ENCODE results near the gene ZCCHC4.
"Not testable (repeated sequence)": the region's sequence is repeated elsewhere in the genome, so short reads cannot be mapped to it uniquely, and the experiment has no call there.

The ZCCHC4 gene

DNA sequence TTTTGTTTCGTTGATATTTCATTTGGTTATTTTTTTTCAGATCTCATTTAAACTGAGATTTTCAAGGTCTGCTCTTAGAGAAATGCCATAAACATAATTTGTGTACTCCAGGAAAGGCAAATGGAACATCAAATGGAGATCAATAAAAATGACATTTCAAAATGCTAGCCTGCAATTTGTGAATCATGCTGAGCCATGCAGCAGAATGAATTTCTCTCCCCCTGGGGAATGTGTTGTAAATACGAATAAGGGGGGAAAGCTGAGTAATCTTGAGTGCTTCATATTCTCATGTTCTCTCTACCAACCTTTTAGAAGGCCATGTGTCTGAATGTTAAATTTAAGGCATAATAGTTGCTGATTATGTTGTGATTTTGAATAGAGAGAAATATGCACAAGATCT lies 7.8 kb downstream of the ZCCHC4 start:
- DNase-seq, result no peak

DNA sequence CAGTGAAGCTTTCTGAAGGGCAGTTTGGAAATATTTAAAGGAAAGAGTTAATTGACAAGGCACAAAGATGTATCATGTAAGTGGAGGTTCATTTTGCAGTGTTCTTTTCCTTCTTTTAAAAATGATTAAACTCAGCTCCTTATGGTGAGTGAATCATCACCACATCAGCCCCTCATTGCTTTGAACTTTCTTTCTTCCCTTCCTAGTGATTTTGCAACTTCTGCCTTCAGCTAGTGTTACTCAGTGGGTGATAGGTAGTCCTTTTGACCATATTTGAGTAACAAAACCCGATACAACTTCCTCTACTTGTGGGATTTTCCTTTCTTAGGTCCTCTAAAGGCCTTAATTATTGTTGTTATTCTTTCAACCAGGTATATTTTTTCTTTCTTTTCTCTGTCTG lies 8.2 kb downstream of the ZCCHC4 start:
- DNase-seq, result no peak

DNA sequence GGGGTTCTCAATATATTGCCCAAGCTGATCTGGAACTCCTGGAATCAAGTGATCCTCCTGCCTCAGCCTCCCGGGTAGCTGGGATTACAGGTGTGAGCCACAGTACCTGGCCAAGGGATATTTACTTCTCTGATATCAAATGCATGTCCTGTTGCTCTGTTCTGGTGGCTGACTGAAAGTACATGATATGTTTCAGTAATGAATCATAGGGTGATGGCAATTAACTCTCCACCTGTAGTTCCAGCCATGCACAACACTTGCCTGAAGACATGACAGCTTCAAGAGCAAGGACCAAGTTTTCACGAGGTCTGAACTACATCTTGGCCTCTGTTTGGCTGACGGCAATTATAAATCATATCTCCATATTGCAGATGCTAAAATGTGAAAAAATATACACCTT lies 9.1 kb downstream of the ZCCHC4 start:
- DNase-seq, result no peak

- not testable (repeated sequence) for DNase-seq
Observed at GRCh38 chr4:25328463-25328862, 15.9 kb downstream of the ZCCHC4 start.

DNA sequence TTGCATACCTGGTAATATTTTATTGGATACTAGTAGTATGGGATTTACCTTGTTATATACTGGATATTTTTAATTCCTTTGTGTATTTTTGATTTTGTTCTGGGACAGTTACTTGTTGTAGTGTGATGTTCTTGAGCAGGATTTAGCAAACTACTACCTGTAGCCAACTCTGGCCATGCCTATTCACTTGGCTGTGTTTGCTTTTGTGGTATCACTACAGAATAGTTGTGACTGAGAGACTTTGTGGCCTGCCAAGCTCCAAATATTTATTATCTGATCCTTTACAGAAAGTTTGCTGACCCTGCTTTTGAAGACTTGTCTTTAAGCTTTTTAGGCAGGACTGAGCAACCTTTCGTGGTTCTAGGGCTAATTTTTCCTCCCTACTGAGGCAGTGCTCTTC lies 17.8 kb downstream of the ZCCHC4 start:
- DNase-seq, result no peak

GRCh38 chr4:25330905-25331808 lies 18.6 kb downstream of the ZCCHC4 start:
- peak in 2 of 56 donors; percentile 1 to 5 for DNase-seq

GRCh38 chr4:25343671-25344070 lies 31.1 kb downstream of the ZCCHC4 start:
- no peak for DNase-seq

DNA sequence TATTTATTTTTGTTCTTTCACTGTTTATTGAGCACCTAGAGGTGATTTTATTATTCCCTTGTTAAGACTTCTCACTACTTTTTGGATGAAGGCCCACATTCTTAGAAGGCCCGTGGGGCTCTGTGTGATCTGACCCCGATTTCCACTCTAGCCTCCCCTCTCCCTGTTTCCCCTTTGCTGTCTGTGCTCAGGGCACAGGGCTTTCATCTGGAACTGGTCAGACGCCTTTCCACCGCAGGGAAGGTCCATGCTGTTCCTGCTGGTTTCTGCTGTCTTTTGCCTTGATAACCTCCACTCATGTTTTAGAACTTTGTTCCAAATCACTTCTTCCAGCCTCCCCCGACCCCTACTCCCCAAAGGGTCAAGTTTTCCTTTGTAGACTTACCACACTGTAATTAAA lies 33.2 kb downstream of the ZCCHC4 start:
- no peak for DNase-seq

DNA sequence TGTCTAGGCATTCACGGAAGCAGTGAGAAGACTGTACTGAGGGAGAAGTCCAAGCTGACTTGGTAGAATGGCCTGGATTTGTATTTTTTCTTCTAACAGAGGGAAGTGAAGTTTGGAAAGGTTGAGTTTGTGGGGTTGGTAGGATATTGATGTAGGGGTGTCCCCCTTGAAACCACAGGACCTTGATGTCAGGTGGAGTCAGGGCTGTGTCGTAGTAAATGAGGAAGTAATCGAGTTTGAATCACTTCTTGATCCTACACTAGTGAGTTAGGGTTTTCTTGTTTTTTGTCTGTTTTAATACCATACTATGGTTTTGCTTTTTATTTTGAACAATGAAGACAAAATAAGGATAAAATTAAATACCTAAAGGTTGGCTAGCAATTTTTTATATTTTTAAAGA lies 34.3 kb downstream of the ZCCHC4 start:
- no peak for DNase-seq

- no peak for DNase-seq
Observed at GRCh38 chr4:25347473-25347872, 34.9 kb downstream of the ZCCHC4 start.

DNA sequence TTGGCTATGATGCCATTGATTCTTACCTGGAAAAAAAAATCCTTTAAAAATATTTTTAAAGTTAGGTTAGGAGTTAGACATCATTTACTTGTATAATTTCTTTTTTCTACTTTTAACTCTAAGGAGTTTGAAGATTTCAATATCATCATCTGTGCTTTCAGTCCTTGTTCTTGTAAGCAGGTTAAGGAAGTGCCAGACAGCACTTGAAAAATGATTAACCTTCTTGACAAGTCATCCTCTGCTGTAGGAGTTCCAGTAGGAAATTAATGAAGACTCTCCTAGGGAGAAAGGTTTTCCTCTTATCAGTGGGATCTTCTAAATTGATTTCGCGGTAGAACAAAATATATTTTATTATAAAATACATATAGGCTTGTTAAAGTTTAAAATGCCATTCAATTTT lies 35.4 kb downstream of the ZCCHC4 start:
- DNase-seq, result no peak

DNA sequence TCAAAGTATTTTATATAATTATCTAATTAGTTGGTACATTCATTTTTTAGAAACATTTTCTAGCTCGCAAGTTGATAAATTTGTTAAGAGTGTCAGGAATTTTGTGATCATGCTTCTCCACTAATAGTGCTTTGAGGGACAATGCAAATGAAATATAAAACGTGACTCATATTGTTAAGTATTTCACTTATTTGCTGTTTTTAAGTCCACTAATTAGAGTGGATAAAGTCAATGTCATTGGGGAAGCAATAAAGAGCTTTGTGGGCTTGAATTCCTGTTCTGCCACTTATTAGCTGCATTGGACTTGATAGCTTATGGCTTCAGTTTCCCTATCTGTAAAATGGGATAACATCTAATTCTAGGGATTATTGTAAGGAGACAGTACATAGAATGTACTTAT lies 38.0 kb downstream of the ZCCHC4 start:
- no peak for DNase-seq

DNA sequence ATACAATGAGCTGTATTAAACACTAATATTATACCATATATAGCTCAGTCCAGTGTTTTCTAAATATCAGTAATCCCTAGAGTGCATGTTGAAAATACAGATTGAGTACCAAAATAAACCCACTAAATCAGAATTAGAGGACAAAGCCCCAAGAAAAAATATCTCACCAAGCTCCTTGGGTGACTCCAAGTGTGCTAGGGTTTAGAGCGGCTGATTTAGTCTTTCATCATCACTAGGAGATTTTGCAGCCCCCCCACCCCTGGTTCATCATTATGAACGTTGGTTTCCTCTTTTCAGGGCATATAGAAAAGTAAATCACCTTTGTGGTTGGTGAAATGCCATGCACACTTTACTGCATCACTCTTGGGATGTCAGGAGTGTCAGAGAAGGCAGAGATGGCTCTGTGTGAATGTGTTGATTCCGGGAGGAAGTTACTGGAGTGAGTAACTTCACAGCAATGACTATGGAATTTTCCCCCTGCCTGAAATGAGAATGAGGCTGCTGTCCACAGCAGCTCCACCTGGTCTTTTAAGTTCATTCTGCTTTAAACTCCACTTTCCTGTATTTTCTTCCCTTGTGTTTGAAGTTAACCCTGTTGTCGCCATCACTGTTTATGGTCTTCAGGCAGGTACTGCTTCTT lies 39.3 kb downstream of the ZCCHC4 start:
- DNase-seq, result no peak

DNA sequence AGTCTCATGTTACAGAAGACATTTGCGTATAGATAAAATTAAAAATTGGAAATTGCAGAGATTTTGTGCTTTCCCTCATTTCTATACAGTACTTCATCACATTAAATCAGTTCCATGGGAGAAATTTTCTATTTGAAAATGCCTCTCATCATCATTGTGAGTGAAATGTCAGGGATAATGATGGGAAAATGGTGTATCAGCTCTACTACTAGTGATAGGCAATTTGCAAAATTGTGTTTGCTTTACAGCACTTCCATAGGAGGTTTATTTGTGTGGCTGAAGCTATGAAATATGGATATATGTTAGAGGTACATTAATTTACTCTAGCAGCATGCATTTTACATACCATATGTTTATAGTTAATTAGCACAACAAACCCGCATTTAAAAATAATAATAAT lies 43.5 kb downstream of the ZCCHC4 start:
- DNase-seq, result no peak

DNA sequence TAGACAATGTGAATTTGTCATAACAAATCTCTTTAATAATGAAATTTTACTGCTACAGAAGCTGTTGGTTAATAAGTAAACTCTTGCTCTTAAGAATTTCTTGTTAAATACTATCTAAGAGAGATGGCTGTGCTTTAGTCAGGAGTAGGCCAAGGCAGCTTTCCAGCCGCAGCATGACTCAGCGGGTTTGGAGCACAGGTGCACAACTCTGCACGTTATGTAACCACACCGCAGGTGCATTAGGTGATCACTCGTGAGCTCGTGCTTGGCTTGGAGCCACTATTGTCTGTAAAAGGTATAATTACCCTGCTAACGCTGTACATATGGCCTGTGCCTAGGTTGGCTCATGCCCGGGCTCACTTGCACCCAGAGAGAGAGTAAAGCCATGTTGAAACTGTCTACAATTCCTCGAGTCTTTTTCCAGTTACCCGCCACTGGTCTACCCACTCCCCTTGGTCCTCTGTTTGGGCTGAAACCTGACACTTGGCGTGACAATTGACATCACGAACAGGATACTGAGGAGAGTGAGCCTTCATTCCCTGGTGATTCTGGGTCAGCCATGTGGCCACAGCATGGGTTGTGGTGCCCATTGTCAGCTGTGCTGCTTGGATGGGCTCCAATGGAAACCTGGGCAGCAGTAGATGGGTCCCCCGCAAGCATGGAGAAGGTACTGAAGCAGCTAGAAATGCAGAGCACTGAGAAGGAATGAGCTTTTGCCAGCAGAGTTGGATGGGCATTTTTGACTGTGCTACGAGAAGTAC lies 46.1 kb downstream of the ZCCHC4 start:
- peak in 2 of 56 donors; percentile 3 to 4 for DNase-seq

DNA sequence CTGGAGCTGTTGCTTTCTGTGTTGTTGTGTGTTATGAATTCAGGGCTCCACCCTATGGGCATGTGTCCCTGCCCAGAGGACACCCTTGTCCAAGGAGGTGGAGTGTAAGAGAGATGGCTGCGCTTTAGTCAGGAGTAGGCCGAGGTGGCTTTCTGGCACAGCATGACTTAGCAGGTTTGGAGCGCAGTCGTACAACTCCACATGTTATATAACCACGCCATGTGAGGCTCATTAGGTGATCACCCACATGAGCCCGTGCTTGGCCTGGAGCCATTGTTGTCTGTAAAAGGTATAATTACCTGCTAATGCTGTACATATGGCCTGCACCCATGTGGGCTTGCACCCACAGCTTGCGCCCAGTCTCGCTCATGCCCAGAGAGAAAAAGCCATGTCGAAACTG lies 48.7 kb downstream of the ZCCHC4 start:
- no peak for DNase-seq

DNA sequence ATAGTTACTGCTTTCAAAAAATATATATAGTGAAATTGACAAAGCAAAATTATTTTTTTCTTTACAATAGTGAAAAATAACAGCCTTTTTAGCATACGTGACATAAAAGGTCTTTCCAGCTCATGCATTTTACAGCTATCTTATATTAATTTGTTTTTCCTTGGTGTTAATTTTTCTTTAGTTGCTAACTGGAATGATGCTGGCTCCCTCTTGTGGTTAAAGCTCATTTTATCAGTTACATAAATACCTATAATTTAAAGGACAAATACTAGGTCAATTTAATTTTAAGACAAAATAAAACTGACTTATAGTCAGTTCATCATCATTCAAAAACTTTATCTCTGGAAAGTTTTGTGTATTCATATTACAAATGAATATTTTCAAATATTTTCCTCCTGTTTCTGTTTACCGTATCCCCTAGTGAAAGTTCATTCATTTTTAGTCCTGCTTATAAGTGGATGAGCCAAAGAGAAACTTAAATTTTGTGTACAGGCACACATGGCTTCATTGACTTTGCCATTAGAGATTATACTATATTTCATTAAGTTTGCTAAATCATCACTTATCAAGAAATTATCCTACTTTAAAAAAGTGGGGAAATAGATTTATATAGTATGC lies 54.5 kb downstream of the ZCCHC4 start:
- no peak for DNase-seq

DNA sequence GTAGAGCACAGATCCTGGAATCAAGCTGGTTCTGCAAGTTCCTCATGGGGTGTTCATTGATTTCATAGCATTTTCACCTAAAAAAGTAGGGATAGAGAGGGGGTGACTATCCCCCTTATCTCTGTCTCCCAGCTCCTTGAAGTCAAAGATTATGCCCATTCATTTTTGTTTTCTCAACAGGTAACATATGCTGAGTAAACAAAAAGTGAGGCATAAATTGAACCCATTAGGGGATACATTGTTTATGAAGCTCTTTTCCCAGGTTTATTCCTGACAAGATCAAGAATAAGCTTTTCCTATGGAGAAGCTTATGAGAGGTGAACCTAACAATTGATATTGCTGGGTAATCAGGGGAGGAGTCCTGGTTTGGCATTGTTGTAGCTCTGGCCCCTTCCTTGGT lies 55.3 kb downstream of the ZCCHC4 start:
- DNase-seq, result no peak

- no peak for DNase-seq
Observed at GRCh38 chr4:25368315-25368714, 55.7 kb downstream of the ZCCHC4 start.

- no peak for DNase-seq
Observed at GRCh38 chr4:25370242-25370641, 57.7 kb downstream of the ZCCHC4 start.

DNA sequence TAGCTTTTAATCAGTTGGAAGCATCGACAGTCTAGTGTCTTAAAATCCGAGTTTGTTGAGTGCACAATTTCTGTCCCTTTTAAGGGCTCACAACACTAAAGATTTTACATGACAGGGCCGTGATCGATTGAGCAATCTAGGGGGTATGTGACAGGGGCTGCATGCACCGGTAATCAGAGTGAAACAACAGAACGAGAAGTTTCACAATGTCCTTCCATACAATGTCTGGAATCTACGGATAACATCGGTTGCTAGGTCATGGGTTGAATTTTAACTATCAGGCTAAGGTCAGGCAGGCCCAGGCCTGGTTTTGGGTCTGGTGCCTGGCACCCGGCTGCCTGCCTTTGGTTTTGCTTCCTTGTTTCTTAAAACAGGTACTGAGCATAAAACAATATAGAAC lies 60.0 kb downstream of the ZCCHC4 start:
- DNase-seq, result not testable (repeated sequence)
